Frontal cortex (tissue), 4 donors: ENCODE data around the gene TRIOBP. TPM values are rescaled to one million over a fixed set of nuclear protein-coding genes. Genes with fewer than 3 reads are reported as not detected.

Source experiments
- DNase-seq, 2 donors: peaks; one replicate each; pipeline ENCODE4 v3.0.0; 2012; ENCODE audit warnings: low spot score in 2 of 2
- FAIRE-seq: peaks from 2 replicates; lab custom pipeline; 2012; peaks lifted over from hg19 to GRCh38; lab: Jason Lieb, UNC
- total RNA-seq: library from RNA; depleted of rRNA; stranded (reverse); fragments of >200 nt; gene quantifications from one replicate; pipeline ENCODE4 v1.2.3, GENCODE V29; 2014
- donor health status: control.
- donor health status: control.
- donor health status: control.

The TRIOBP gene
- total RNA-seq, 1 donor from 2014 or later, result 10.6 TPM

GRCh38 chr22:37764622-37765021 is 67.8 kb downstream of the TRIOBP start:
- DNase-seq (no peak), FAIRE-seq (no peak)

DNA sequence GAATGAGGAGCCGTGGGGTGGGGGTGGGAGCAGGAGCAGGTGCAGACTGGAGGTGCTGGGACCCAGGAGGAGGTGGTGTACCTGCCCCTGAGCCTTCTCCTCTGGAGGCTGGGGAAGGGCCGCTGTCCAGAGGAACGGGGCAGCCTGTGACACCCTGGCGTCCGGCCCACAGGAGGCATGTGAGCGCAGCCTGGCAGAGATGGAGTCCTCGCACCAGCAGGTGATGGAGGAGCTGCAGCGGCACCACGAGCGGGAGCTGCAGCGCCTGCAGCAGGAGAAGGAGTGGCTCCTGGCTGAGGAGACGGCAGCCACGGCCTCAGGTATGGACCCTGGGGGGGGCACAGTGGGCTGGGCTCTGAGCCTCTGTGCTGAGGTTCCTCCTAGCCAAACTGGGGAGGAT is 68.7 kb downstream of the TRIOBP start:
- DNase-seq (no peak), FAIRE-seq (no peak)

DNA sequence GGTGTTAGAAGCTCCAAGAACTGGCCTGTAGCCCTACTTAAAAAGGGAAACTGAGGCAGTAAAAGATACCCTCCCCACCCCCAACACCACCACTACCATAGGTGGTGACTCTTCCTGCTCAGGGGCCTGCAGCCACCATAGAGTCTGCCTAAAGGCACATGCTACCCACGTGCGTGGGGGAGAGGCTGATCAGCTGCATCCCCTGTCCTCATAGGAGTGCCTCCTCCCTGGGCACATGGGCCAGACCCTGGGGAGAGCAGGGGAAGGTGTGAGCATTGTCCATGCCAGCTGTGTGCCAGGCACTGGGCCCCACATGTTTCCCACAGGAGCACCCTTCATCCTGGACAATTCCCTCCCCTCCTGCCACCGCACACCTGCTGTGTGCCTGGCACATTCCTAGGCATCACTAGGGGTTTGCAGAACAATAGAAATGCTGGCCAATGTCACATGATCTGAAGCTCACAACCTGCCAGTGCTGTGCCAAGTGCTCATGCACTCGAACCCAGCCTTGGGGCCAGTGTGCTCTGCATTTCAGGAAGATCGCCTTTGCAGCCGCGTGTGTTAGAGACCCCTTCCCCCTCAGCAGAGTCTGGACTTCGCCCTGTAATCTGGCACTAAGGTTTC is 69.2 kb downstream of the TRIOBP start:
- FAIRE-seq, result no peak
- DNase-seq, result no peak

- DNase-seq (no peak), FAIRE-seq (no peak)
Observed at GRCh38 chr22:37768273-37768672, 71.4 kb downstream of the TRIOBP start.

GRCh38 chr22:37769056-37769455 is 72.2 kb downstream of the TRIOBP start:
- DNase-seq, result no peak
- FAIRE-seq, result no peak

DNA sequence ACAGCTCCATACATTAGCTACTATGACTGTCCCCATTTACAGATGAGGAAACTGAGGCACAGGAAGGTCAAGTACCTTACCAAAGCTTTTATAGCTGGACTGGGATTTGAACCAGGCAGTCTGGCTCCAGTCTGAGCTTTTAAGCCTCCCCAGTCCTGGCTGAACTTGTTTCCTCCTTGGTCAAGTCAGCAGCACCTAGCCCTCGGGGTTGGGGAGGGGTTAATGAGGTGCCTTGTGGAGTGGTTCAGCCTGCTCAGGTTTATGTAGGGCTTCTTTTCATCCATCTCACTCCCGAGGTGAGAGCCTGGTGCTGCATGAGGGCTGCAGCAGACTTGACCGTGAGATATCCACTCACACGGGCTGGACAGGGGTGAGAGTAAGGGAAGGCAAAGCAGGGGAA is 74.2 kb downstream of the TRIOBP start:
- FAIRE-seq (no peak), DNase-seq (no peak)

DNA sequence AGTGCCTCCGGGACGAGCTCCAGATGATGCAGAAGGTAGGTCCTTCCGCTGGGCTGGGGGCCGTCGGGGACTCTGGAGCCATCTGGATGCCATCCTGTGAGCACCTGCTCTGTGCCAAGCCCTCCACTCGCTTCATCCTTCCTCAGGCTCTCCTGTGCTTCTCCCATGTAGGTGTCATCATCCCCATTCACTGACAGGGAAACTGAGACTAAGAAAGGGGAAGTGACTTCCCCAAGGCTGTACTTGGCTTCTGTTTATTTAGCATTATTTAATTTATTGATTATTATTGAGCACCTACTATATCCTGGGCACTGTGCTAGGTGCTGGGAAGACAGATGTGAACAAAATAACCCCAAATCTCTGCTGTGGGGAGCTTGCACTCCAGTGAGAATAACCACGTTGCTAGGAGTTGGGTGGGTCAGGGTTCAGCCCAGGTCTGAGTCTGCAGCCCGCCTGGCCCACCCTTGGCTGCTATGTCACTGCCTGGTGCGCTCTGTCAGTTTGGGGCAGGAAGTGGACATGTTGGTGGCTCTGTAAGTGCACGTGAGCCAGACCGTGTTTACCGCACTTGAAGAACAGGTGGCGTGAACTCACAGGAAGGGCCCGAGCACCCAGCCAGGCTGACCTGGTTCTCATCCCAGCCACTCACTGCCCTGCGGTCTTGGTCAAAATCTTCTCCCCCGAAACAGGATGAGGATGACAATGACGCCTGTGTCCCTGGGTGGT is 75.0 kb downstream of the TRIOBP start:
- DNase-seq (no peak), FAIRE-seq (no peak)

- DNase-seq (no peak), FAIRE-seq (no peak)
Observed at GRCh38 chr22:37774728-37775127, 77.9 kb downstream of the TRIOBP start.

GRCh38 chr22:37775785-37776638 is 79.2 kb downstream of the TRIOBP start:
- FAIRE-seq, result no peak
- no peak for DNase-seq

DNA sequence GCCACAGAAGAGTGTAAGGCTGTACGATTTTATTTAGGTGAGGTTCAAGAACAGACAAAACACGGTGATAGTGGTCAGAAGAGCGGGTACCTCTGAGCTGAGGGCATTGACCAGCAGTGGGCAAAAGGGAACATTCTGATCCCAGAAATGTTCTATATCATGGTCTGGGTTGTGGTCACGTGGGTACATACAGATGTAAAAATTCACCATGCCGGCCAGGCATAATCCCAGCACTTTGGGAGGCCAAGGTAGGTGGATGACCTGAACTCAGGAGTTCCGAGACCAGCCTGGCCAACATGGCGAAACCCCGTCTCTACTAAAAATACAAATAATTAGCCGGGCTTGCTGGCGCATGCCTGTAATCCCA is 79.8 kb downstream of the TRIOBP start:
- no peak for DNase-seq
- no peak for FAIRE-seq

DNA sequence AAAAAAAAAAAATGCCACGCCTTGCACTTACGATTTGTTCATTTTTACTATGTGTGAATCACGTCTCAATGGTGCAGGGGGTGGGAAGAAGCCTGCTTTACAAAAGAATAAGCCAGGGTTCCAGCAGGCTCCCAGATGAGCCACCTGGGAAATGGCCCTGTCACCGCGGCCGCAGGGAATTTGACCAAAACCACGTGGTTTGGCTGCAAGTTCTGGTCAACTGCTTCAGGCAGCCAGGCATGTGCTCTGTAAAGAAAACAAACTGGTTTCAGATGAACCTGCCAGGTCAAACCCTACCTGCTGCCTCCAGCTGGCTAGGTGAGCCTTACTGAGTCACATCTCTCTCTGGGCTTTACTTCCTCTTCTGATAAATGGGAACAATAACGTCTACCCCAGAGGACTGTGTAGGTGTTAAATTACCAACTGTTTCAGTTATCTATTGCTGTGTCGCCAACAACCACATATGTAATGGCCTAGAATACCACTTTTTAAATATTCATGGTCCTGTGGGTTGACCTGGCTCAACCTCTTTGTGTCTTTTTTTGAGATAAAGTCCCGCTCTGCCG is 80.4 kb downstream of the TRIOBP start:
- DNase-seq (no peak), FAIRE-seq (no peak)

GRCh38 chr22:37778370-37779009 is 81.6 kb downstream of the TRIOBP start:
- no peak for FAIRE-seq
- DNase-seq, result no peak

- FAIRE-seq, result no peak
Observed at GRCh38 chr22:37781434-37782059, 84.7 kb downstream of the TRIOBP start.

DNA sequence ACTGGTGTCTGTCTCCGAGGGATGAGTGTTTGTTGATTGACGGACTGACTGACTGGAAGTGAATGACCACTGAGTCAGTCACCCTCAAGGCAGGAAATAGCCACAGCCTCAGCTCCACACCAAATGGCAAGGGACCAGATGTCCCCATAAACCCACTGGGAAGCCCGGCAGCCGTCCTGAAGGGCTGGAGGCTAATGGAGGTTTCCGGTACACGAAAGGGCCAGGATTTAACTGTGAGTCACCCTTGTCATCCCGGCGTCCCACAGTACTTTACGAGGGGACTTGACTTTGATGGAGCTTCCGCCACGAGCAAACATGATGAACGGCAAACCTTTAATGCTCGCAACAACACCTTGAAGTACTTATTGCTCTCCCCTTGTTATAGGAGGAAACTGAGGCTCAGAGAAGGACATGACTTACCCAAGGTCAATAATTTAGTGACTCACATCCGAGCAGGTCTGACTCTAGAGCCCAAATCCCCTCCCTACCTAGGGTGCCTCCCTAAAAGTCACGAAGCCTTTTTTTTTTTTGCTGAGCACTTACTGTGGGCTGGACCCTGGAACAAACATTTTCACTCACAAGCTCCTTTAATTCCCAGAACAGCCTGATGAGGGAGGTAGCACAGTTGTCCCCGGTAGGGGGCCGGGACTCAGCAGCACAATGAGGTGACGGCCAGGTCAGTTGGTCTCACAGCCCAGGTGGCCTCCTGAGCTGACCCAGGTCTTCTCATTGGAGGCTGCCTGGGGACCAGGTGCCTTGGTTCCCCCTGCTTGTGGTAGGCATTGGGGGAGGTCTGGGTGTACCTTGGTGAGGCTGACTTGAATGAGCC is 85.7 kb downstream of the TRIOBP start:
- no peak for DNase-seq
- no peak for FAIRE-seq

More at GRCh38 chr22:37781434-37782059, 84.7 kb downstream of the TRIOBP start:
- DNase-seq, result no peak

DNA sequence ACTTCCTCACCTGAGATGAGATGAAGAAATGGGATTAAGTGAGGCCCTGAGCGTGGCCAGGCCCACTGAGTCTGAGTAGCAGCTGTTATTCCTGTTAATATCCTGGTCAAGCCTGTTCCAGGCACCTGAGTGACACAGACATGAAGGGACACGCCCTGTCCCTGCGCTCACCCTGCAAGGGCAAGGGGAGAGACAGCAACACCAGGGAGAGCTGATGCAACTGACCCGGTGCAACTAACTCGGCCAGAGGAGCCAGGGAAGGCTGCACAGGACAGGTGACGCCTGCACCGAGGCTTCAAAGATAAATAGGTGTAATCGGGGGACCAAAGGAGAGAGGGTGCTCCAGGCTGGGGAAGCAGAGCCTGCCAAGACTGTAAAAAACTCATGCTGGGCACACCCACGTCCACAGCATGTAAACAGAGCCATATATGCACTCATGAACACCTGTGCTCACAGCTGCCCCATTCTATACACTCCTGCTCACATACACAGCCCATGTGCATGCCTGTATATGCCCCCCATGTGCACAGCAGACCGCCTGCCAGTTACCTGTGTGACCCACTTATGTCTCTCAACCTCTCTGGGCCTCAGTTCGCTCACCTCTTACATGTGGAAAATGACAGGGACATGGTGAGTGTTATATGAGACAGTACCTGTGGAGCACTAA is 88.1 kb downstream of the TRIOBP start:
- DNase-seq (no peak), FAIRE-seq (no peak)

GRCh38 chr22:37790234-37790633 is 93.4 kb downstream of the TRIOBP start:
- no peak for DNase-seq
- FAIRE-seq, result no peak

DNA sequence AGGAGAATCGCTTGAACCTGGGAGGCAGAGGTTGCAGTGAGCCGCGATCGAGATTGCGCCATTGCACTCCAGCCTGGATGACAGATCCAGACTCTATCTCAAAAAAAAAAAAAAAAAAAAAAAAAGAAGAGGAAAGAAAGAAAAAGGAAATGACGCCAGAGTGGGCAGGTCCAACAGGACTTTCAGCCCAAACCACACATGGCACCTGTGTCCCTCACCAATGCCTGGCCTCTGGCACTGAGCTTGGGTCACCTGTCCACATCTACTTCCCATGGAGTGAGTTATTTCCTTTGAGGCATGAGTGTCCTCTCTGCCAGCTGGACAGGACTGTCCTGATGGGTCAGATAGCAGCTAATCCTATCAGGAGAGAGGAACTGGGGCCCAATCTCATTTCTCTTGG is 95.6 kb downstream of the TRIOBP start:
- FAIRE-seq (no peak), DNase-seq (no peak)

GRCh38 chr22:37794376-37794775 is 97.5 kb downstream of the TRIOBP start:
- no peak for DNase-seq
- FAIRE-seq, result no peak
